Motor neuron (in vitro differentiated cells): ENCODE data around the gene POLD3. TPM values are rescaled to one million over a fixed set of nuclear protein-coding genes. Genes with fewer than 3 reads are reported as not detected.

Source experiments
- total RNA-seq, 8 experiments: library from RNA; unstranded; fragments of 300-600 nt; gene quantifications; 2 replicates each; pipeline versions ENCODE4 v1.2.3 to v1.2.4, GENCODE V29; 2022

Gene POLD3
- total RNA-seq, 8 experiments from 2014 or later, result 8.6 to 26.5 (median 15.5) TPM

Other genes starting within 250 kb of the POLD3 start
- gene PGM2L1, start 194.1 kb upstream of the POLD3 start, total RNA-seq, result 10 to 100 TPM in 6 of 8 experiments, 1 to 10 TPM in 2; 1.4 to 82.5 (median 40.4) TPM
- gene KCNE3, start 125.0 kb upstream of the POLD3 start, total RNA-seq, result 1 to 10 TPM in 2 of 8 experiments, under 1 TPM in 4, not detected in 2; 0.24 to 1.8 (median 0.67) TPM
- gene LIPT2, start 98.9 kb upstream of the POLD3 start, total RNA-seq, result 1 to 10 TPM; 1.5 to 4.6 (median 2.3) TPM
- gene CHRDL2, start 138.8 kb downstream of the POLD3 start, total RNA-seq, result under 1 TPM in 5 of 8 experiments, not detected in 3; 0.17 to 0.87 (median 0.38) TPM
- 10 to 100 TPM in 7 of 8 experiments, 1 to 10 TPM in 1; 9.9 to 26.0 (median 12.8) TPM for gene RNF169, start 156.3 kb downstream of the POLD3 start, total RNA-seq